ENCODE measurements around the gene FOXB1. TPM values are rescaled to one million over a fixed set of nuclear protein-coding genes. Genes with fewer than 3 reads are reported as not detected.
A peak's percentile ranks its signal among the peaks of the same experiment; 100 is the strongest.

Gene FOXB1
- total RNA-seq, 1 donor from 2014 or later = not detected

GRCh38 chr15:60006873-60007272 is 2.8 kb downstream of the FOXB1 start:
- ATAC-seq (no peak), DNase-seq (no peak)
- Histone ChIP-seq H3K4me1 (peaks cover 35% of the 10 kb centered on the region), H3K9me3 (no peaks in the 10 kb centered on the region), H3K27ac (no peak overlapping the region), H3K36me3 (no peaks in the 10 kb centered on the region), H3K4me3 (peak overlapping the region; percentile 53), H3K27me3 (peaks cover 99% of the 10 kb centered on the region)
- TF ChIP-seq, protein P1, sequence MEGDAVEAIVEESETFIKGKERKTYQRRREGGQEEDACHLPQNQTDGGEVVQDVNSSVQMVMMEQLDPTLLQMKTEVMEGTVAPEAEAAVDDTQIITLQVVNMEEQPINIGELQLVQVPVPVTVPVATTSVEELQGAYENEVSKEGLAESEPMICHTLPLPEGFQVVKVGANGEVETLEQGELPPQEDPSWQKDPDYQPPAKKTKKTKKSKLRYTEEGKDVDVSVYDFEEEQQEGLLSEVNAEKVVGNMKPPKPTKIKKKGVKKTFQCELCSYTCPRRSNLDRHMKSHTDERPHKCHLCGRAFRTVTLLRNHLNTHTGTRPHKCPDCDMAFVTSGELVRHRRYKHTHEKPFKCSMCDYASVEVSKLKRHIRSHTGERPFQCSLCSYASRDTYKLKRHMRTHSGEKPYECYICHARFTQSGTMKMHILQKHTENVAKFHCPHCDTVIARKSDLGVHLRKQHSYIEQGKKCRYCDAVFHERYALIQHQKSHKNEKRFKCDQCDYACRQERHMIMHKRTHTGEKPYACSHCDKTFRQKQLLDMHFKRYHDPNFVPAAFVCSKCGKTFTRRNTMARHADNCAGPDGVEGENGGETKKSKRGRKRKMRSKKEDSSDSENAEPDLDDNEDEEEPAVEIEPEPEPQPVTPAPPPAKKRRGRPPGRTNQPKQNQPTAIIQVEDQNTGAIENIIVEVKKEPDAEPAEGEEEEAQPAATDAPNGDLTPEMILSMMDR (IDR thresholded peaks at IDR 0.05) = no peak
- intact Hi-C loops (cut with DNase I) = no loop called here

DNA sequence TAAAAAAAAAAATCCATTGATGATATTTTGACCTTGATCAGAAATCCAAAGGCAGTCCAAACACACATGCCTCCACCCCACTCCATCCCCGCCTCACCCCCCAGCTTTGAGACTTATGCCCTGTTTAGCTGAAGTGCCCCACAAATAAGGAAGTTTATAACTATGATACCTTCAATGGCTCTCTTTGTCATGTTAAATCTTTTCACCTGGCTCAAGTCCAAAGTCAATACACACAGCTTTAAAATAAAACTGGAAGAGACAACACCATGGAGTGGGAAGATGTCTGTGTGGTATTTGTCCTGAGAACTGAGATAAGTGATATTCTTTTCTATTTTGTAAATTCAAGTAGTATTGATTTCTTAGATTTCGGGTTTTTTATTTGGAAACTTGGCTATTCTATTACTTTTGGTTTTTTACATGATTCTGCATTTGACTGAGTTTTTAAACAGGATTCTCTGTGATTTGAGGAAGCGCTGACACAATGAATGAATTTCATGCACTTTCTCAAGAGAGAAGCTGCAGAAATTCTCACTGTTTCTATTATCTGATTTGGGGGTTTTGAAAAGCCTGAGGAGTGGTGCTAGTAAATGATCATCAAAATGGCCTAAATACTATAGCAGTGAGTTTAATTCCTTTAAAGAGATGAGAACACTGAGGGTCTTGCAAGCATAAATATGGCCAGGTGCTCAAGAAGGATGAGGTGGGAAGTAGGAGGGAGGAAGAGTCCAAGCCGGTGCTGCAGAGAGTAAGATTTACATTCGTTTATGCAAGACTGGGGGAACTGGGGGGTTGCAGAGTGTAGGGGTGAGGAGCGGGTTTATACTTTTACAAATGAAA is 5.2 kb downstream of the FOXB1 start:
- Histone ChIP-seq H3K36me3 (no peaks in the 10 kb centered on the region), H3K27ac (no peak overlapping the region), H3K27me3 (peaks cover 89% of the 10 kb centered on the region), H3K4me3 (no peak overlapping the region), H3K9me3 (no peaks in the 10 kb centered on the region), H3K4me1 (peaks cover 26% of the 10 kb centered on the region)
- ATAC-seq = no peak
- DNase-seq = no peak
- TF ChIP-seq, protein P1 (IDR thresholded peaks at IDR 0.05) = no peak
- intact Hi-C loops (cut with DNase I) = no loop called here

GRCh38 chr15:60009980-60010732 is 6.0 kb downstream of the FOXB1 start:
- TF ChIP-seq, protein P1 (IDR thresholded peaks at IDR 0.05) = no peak
- peaks cover 89% of the 10 kb centered on the region for H3K27me3 ChIP-seq
- ATAC-seq (no peak), DNase-seq (no peak)
- intact Hi-C loops (cut with DNase I) = no loop called here
- H3K27ac ChIP-seq = no peak overlapping the region
- H3K4me1 ChIP-seq = peaks cover 18% of the 10 kb centered on the region
- no peak overlapping the region for H3K4me3 ChIP-seq
- H3K36me3 ChIP-seq = no peaks in the 10 kb centered on the region
- no peaks in the 10 kb centered on the region for H3K9me3 ChIP-seq

- ATAC-seq = no peak
- intact Hi-C loops (cut with DNase I) = no loop called here
- no peak for DNase-seq
- Histone ChIP-seq H3K4me3 (no peak overlapping the region), H3K36me3 (no peaks in the 10 kb centered on the region), H3K4me1 (peaks cover 11% of the 10 kb centered on the region), H3K9me3 (no peaks in the 10 kb centered on the region), H3K27me3 (peaks cover 88% of the 10 kb centered on the region), H3K27ac (no peak overlapping the region)
- TF ChIP-seq, protein P1 (IDR thresholded peaks at IDR 0.05) = no peak
Observed at GRCh38 chr15:60010858-60011257, 6.7 kb downstream of the FOXB1 start.

DNA sequence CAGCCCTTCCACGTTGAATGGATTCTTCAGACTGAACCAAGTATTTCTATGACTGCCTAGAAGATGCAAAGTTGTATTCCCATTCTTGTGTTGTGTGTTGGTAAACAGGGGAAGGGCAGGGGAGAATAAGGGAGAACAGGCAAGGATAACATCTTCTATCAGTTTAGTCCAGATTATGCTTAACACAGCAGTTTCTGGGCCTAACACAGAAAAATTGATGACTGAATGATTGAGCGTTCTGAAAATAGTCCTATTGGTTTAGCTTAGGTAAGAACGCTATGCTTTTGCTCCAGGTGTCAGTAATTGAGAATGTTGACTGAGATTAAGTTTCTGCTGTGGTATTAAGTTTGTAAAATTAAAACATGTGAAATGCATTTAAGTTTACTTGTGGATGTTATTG is 8.6 kb downstream of the FOXB1 start:
- no peaks in the 10 kb centered on the region for H3K9me3 ChIP-seq
- H3K4me3 ChIP-seq = no peak overlapping the region
- peaks cover 76% of the 10 kb centered on the region for H3K27me3 ChIP-seq
- TF ChIP-seq, protein P1 (IDR thresholded peaks at IDR 0.05) = no peak
- no peak for ATAC-seq
- no peaks in the 10 kb centered on the region for H3K36me3 ChIP-seq
- DNase-seq = no peak
- H3K27ac ChIP-seq = no peak overlapping the region
- no peaks in the 10 kb centered on the region for H3K4me1 ChIP-seq
- intact Hi-C loops (cut with DNase I) = no loop called here

Measured in upper lobe of right lung (tissue), 1 donor.